Muscle of arm (tissue), 12 donors: Measurements from ENCODE around the gene OXLD1. TPM values are rescaled to one million over a fixed set of nuclear protein-coding genes. Genes with fewer than 3 reads are reported as not detected.

Experiments used
- DNase-seq: peaks from one replicate; pipeline ENCODE4 v3.0.0-alpha.2; 2013
- polyA plus RNA-seq, 12 donors: library from polyadenylated mRNA; unstranded; fragments of 120-200 nt; gene quantifications; one replicate each; pipeline ENCODE4 v1.2.1, GENCODE V29; 2013; ENCODE audit not compliant: insufficient read length in 12 of 12

Gene OXLD1
- polyA plus RNA-seq, 12 donors: 7.0 to 18.7 (median 8.1) TPM; not detected in 1

DNA sequence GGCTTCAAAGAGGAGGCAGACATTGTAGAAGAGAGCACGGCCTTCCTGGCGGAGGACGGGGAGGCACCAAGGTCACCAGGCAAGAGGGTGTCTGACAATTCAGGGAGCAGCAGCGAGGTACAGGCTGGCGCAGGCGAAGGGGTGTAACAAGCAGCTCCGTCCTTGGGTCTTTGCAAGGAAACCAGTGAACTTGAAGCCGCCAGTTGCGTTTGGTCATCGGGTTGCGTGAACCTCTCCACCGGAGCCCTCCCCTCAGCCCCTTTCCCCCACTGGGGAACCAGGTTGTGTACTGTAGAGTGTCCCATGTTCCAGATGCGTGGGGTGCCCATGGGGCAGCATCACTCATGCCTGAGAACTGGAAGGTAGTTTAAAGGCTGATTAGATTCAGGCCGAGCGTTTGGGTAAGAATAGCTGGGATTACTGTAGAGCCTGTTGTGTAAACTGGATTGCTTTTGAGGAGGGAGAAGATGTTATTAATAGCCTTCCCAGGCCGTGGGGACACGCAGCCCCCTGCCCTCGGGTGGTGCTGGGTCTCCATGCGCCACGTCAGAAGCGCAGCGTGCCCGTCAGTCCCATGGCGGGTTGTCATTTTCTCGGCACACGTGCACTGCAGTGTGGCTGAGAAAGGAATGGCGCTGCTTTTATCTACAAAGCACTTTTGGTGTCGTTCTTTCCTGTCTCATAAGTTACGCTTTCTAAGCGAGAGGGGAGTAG, 39.3 kb upstream of the OXLD1 start:
- DNase-seq: no peak

DNA sequence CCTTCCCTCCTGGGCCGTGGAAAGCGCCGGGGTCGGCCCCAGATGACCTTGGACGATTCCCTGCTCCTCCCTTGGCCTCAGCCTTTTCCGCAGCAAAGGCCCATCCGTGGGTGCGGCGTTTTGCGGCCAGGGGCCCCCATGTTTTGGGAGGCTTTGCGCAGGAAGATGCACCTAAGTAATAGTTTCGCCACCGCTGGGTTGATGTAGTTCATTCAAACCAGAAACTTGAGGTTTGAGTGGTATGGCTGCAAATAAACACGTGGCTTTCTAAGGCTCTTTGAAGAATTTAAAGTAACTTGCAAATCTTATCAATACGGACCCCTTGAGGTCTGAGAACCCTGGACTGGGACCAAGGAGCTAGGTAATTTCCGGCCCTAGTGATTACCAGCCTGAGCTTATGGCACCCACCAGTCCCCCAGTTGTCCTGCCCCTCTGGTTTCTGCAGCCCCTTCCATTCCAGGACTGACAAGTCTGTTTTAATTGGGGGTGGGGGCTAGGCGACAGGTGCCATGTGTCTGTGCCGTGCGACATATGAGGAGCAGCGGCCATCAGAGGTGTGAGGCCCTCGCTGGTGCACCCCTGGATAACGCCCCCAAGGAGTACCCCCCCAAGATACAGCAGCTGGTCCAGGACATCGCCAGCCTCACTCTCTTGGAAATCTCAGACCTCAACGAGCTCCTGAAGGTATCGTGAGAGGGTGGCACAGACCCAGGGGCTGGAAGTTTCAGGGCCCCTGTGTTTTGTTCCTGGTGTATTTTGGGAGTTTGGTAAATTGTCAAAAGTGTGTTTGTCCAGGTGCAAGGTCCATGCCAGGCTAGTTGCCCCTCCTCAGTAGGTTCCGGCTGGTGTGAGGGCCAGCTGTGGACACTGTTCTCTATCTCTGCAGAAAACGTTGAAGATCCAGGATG, 37.6 kb upstream of the OXLD1 start:
- no peak for DNase-seq

DNA sequence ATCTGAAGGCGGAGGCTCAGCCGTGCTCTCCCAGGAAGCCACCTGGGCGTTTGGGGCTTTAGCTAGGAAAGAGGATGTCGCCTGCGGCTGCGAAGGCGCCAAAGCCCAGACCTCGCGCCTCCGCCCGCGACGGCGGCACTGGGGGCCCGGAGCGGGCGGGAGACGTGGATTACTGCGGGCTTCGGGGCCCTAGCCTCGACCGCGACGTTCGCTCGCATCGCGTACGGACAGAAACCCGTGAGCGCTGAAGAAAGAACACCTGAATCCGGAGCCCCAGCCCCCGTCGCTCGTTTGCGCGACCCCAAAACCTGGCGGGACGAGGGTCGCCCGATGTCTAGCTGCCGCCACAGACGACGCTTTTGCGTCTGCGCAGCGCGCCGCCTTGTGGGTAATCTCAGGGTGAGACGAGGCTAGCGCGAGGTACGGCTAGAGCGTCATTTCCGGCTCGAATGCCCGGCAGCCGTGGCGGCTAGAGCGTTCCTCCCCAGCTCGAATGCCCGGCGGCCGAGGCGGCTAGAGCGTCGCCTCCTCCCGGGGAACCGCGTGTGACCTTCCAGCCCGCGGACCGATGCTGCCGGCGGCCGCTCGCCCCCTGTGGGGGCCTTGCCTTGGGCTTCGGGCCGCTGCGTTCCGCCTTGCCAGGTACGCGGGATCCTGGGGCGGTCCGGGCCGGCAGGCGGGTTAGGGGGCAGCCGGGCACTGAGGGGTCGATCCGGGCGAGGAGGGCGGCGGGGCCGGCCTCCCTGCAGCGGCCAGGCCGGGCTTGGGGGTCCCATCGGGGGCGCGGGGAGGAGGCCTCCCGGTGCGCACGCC, 36.7 kb upstream of the OXLD1 start, which contains the start of gene MRPL12:
Gene MRPL12, plus strand, starts transcription at position 434 of the 813 bp plus-strand sequence. Its CDS starts 135 bp downstream, at position 569.
- peak; percentile 93 for DNase-seq

DNA sequence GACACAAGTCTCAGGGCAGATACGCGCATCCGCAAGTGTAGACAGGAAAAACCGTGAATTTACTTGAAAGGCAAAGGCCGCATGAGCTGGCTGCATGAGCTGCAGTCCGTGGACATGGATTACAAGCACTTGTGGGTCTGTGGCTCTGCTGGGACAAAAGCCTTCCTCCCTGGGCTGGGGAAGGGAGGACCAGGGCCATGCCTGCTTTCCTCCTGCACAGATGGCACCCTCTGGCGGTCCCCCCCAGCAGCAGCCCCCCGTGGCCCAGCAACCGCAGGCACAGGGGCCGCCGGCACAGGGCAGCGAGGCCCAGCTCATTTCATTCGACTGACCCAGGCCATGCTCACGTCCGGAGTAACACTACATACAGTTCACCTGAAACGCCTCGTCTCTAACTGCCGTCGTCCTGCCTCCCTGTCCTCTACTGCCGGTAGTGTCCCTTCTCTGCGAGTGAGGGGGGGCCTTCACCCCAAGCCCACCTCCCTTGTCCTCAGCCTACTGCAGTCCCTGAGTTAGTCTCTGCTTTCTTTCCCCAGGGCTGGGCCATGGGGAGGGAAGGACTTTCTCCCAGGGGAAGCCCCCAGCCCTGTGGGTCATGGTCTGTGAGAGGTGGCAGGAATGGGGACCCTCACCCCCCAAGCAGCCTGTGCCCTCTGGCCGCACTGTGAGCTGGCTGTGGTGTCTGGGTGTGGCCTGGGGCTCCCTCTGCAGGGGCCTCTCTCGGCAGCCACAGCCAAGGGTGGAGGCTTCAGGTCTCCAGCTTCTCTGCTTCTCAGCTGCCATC, 35.1 kb upstream of the OXLD1 start:
- DNase-seq: no peak

DNA sequence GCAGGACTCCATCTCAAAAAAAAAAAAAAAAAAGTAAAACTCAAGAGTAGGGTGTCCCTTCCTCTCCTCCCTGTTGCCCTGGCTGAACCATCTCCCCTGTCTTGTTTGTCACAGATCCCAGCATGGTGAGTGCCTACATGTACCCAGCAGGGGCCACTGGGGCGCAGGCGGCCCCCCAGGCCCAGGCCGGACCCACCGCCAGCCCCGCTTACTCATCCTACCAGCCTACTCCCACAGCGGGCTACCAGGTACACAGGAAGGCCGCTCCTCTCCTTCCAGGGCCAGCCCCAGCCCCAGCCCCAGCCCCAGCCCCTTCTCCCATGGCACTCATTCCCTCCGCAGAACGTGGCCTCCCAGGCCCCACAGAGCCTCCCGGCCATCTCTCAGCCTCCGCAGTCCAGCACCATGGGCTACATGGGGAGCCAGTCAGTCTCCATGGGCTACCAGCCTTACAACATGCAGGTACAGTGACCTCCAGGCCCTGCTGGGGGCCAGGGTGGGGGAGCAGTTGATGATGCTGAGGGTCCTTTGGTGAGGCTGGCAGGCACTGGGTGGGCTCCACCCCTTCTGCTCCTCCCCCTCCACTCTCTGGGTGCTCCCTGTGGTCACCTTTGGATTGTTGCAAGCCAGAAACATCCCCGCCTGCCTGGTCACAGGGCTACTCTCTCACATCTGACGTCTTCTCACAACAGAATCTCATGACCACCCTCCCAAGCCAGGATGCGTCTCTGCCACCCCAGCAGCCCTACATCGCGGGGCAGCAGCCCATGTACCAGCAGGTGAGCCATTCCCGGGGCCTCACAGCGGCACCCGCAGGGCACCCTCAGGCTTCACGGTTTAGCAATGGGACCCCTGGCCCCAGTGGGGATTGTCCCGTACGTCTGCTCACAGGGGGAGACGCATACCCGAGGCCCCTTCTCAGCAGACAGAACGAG, 34.2 kb upstream of the OXLD1 start:
- DNase-seq: no peak

DNA sequence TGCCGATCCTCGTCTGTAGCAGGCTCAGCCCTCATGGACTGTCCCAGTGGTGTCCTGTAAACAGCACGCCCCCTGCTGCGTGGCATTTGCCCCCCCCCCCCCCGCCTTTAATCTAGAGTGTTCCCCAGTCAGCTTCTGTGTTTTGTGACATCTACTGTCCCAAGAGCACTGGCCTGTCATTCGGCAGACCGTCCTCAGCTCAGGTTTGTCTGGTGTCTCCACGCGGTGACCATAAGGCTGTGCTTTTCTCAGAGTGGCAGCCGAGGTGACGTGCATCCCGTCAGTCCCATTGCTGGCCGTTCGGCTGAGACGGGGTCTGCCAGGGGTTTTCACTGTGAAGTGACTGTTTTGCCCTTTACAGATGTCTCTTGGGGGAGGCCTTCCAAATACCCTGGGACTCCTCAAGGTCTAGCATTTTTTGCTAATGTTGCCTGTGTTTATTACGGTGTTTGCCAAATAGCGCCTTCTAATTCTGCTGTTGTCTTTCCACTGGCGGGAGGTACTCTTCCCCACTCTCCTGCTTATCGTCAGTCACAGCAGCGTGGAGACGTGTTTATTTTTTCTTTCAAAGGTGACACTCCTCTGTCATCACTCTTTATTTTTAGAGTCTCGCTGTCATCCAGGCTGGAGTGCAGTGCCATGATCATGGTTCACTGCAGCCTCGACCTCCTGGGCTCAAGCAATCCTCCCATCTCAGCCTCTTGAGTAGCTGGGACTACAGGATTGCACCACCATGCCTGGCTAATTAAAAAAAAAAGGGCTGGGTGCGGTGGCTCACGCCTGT, 31.0 kb upstream of the OXLD1 start:
- no peak for DNase-seq

DNA sequence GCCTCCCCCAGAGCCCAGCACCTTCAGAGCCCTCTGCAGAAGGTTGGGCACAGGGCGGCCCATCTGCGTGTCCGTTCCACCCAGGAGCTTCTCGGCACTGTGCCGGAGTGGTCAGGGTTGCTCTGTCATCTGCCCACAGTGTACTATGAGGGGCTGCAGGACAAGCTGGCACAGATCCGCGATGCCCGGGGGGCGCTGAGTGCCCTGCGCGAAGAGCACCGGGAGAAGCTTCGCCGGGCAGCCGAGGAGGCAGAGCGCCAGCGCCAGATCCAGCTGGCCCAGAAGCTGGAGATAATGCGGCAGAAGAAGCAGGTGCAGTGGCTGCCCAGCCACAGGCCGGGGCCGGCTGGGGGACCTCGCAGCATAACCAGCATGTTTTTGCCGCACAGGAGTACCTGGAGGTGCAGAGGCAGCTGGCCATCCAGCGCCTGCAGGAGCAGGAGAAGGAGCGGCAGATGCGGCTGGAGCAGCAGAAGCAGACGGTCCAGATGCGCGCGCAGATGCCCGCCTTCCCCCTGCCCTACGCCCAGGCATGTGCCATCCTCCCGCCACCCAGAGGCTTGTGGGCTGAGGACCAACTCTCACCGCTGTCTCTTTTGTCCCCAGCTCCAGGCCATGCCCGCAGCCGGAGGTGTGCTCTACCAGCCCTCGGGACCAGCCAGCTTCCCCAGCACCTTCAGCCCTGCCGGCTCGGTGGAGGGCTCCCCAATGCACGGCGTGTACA, 30.0 kb upstream of the OXLD1 start:
- no peak for DNase-seq

DNA sequence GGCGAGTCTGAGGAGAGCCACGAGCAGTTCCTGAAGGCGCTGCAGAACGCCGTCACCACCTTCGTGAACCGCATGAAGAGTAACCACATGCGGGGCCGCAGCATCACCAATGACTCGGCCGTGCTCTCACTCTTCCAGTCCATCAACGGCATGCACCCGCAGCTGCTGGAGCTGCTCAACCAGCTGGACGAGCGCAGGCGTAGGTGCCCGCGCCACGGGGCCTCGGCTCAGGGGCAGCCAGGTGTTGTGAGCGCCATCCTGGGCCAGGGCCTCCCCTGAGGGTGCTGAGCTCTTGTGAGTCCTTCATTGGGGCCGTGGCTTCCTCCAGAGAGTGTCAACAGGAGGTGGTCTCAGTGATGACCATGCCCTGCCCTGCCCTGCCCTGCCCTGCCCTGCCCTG, 29.4 kb upstream of the OXLD1 start:
- no peak for DNase-seq

DNA sequence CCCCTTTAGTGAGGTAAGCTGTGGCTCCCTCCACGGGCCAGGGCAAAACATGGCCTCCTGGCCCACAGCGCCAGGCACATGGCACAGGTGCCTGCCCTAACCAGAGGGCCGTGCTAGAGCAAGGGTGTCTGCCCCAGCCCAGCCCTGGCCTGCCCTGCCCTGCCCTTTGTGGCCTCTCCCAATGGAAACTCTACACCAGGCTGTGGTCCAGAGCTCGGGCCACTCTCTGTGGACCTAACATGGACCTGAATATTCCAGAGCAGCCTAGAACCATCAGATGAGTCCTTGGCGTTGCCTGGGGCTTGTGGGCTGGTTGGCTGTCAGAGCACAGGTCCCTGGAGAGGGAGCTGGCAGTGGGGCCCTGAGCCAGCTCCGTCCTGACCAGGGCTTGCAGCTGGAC, 28.8 kb upstream of the OXLD1 start:
- no peak for DNase-seq

DNA sequence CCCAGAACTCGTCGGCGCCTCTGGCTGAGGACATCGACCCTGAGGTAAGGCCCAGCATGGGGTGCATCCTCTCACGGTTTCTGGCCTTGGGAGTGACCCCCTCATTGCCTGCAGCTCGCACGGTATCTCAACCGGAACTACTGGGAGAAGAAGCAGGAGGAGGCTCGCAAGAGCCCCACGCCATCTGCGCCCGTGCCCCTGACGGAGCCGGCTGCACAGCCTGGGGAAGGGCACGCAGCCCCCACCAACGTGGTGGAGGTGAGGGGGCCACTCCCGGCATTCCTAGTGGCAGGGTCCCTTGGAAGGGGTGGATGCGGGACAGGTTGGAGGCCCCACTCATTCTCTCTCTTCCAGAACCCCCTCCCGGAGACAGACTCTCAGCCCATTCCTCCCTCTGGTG, 28.4 kb upstream of the OXLD1 start:
- no peak for DNase-seq

DNA sequence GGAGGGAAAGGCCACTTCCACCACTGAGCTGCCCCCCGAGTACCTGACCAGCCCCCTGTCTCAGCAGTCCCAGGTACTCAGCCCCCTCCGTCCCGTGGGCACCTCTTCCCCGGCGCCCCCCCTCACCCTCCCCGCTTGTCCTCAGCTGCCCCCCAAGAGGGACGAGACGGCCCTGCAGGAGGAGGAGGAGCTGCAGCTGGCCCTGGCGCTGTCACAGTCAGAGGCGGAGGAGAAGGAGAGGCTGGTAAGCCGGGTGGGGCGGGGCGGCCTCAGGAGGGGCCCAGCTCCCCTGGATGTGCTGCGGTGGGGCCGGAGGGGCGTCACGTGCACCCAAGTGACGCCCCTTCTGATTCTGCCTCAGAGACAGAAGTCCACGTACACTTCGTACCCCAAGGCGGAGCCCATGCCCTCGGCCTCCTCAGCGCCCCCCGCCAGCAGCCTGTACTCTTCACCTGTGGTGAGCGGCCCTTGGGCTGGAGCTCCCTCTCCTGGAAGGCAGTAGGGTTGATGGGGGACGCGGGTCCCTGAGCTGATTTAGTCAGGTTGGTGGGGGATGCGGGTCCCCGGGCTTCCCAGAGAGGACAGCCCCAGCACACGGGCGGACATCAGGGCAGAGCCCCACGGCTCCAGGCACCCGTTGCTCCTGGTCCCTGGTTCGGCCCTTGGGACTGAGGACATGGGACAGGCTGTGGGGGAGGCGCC, 27.3 kb upstream of the OXLD1 start:
- no peak for DNase-seq

DNA sequence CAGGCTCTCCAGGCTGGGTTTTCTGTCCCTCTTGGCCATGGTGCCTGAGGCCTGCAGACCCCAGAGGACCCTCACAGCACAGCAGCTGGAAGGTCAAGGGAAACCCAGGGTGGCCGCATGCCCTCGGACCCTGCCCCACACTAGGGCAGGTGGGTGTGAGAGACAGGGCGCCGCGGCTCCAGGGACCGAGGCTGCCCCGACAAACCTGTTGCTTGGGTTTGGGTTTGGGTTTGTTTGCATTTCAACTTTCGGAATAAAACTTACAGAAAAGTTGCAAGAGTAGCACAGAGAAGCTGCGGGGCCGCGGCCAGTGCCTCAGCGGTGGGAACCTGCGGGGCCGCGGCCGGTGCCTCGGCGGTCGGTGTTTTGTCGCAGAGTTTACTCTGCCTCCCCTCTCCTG, 25.2 kb upstream of the OXLD1 start:
- DNase-seq: no peak

DNA sequence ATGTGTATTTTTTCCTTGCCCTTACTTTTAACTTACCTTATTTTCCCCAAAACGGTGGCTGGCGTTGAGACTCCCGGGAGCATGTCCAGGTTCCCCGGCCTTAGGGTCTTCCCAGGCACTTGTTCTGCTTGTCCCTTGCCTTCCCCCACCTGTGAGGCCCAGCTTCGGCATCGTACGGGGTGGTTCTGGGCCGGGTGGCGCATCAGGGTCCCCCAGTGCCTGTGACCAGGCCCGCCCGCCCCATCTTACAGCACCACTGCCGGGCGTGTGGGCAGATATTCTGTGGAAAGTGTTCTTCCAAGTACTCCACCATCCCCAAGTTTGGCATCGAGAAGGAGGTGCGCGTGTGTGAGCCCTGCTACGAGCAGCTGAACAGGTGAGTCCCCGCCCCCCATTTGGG, 24.8 kb upstream of the OXLD1 start:
- no peak for DNase-seq

DNA sequence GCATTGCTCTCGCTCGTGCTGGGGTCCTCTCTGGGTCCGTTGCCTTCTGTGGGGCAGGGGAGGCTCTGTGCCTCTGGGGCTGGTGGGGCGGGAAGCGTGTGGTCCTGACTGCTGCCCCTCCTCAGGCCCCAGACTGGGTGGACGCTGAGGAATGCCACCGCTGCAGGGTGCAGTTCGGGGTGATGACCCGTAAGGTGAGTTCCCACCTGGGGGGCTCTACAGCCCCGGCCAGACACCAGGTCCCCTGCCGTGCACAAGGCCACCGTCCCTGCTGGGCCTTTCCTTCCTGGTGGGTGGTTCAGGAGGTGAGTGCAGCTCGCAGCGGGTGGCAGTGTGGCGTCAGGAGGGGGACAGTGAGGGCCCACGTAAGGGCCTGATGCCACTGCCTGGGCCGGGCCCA, 24.1 kb upstream of the OXLD1 start:
- no peak for DNase-seq

DNA sequence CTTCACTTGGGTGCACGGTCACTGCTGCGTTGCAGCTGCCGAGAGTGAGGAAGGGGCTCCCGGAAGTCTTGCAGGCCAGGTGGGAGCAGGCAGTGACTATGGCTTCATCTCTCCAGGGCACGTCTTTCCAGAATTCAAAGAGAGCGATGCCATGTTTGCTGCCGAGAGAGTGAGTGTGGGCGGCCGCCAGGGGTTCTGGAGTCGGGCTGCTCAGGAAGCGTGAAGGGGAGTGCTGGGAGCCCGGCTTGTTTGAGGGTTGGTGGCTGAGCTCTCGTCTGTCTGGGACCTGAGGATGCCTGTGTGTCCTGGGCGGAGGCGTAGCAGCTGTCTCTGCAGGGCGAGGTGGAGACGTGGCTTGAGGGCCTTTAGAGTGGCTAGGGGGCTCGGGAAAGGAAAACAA, 23.7 kb upstream of the OXLD1 start:
- DNase-seq: no peak

DNA sequence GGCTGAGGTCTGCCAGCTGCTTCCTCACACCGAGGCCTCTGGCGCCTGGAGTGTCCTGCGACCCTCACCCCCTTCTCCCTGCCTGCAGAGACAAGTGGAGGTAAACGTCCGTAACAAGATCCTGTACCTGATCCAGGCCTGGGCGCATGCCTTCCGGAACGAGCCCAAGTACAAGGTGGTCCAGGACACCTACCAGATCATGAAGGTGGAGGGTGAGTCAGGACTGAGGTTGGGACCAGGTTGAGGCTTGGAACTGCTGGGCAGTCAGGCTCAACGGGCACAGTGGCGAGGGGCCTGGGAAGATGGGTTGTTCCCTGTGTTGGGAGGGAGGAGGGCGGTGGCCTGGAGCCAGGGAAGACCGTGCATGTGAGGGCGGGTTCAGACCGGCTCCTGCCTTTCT, 22.2 kb upstream of the OXLD1 start:
- no peak for DNase-seq

DNA sequence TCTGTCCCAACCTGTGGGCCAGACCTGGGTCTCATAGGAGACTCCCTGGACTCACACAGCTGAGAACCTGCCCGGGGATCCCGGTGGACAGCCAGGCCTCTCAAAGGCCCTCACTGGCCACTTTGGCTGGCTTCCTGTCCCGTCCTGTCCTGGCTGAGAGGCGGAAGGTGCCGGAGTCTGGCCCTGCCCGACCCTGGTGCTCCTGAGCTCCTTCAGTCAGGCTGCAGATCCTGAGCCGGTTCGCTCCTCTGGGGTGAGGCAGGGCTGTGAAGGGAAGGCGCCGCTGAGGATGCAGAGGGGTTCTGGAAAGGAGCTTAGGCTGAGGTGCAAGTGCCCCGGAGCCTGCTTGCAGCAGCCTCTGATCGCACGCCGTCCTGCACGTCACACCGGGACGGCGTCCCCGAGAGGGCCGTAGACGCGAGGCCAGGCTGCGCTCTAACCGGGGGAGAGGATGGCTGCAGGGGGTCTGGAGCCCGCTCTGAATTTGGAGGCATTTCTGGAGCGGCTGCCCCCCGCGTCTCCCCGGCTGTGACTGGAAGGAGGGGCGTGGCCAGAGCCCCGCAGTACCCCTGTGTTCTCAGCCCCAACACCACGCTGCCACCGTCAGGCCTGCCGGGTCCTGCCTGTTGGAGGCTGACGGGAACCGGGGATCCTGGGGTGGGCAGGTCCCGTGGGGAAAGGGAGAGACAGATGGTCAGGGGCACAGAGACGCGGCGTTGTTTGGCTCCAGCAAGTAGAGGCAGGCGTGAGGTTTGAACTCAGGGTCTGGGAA, 21.6 kb upstream of the OXLD1 start:
- DNase-seq: no peak
